ENCODE results near the gene WASL.

- TF ChIP-seq CTCF (IDR thresholded peaks at IDR 0.05) (no peak), EP300 (IDR thresholded peaks at IDR 0.05) (no peak), POLR2AphosphoS5 (IDR thresholded peaks at IDR 0.05) (no peak)
These were observed 43.4 kb downstream of the WASL start for GRCh38 chr7:123705211-123705901.
